IMR-90 (cell line): ENCODE results near the gene SLC6A7. TPM values are rescaled to one million over a fixed set of nuclear protein-coding genes. Genes with fewer than 3 reads are reported as not detected.

Source experiments
- ATAC-seq: fragments of 200-7000 bp; cut with Tn5 transposase; 2 replicates; pipeline ENCODE4 v1.9.1; 2020; ENCODE audit warnings: low read depth, mild to moderate bottlenecking, moderate library complexity
- BruUV-seq: library from RNA; stranded (reverse); fragments of 400-500 nt; replicated peaks from 2 replicates; lab custom pipeline; 2021; lab: Mats Ljungman, UMichigan
- CTCF ChIA-PET: fragments of 300-600 bp; formaldehyde crosslinking; extraction: SDS; loops from one replicate; lab custom pipeline; 2021; ENCODE audit warnings: antibody characterized with exemption; lab: Yijun Ruan, JAX
- POLR2A ChIA-PET: fragments of 300-600 bp; sonication (Branson Sonifier 250); formaldehyde crosslinking; loops from one replicate; lab custom pipeline; 2022; ENCODE audit warnings: antibody characterized with exemption; ENCODE audit not compliant: unreplicated experiment; lab: Charles Lee
- DNase-seq: peaks from one replicate; pipeline ENCODE4 v3.0.0; 2013
- H2AFZ ChIP-seq: replicated peaks from 2 replicates; pipeline ENCODE3; 2013; ENCODE audit warnings: low read length, mild to moderate bottlenecking; ENCODE audit not compliant: poor library complexity
- H2AK5ac ChIP-seq: 2 replicates; pipeline ENCODE4 v1.6.1; 2013; ENCODE audit warnings: low read depth, low read length, inconsistent platforms
- H2AK9ac ChIP-seq: replicated peaks from 2 replicates; pipeline ENCODE3; 2013; ENCODE audit warnings: mild to moderate bottlenecking, low read depth, low read length, moderate library complexity; ENCODE audit not compliant: poor library complexity
- H2BK120ac ChIP-seq: 2 replicates; pipeline ENCODE4 v1.6.1; 2013; ENCODE audit warnings: low read depth, low read length, inconsistent platforms
- H2BK15ac ChIP-seq: 3 replicates; pipeline ENCODE4 v1.6.1; 2013; ENCODE audit warnings: low read depth, low read length, inconsistent platforms
- H2BK20ac ChIP-seq: 2 replicates; pipeline ENCODE4 v1.6.1; 2013; ENCODE audit warnings: low read depth, mild to moderate bottlenecking, inconsistent platforms, low read length, moderate library complexity
- H2BK5ac ChIP-seq: 2 replicates; pipeline ENCODE4 v1.6.1; 2013; ENCODE audit warnings: mild to moderate bottlenecking, low read depth, low read length, inconsistent platforms; ENCODE audit not compliant: poor library complexity, severe bottlenecking
- H3K14ac ChIP-seq: replicated peaks from 2 replicates; pipeline ENCODE4 v1.6.1; 2013; ENCODE audit warnings: low read depth, low read length, inconsistent platforms
- H3K18ac ChIP-seq: 2 replicates; pipeline ENCODE4 v1.6.1; 2013; ENCODE audit warnings: low read depth, low read length, control low read depth
- H3K23ac ChIP-seq: 2 replicates; pipeline ENCODE4 v1.6.1; 2013; ENCODE audit warnings: low read depth, low read length, inconsistent platforms
- H3K27ac ChIP-seq: 2 replicates; pipeline ENCODE4 v1.5.1; 2013; ENCODE audit warnings: mild to moderate bottlenecking, control low read depth, low read length; ENCODE audit not compliant: insufficient read depth
- H3K27me3 ChIP-seq: 2 replicates; pipeline ENCODE4 v1.6.1; 2013; ENCODE audit warnings: low read length; ENCODE audit not compliant: control insufficient read depth, insufficient read depth
- H3K36me3 ChIP-seq: 2 replicates; pipeline ENCODE4 v1.6.1; 2013; ENCODE audit warnings: low read length, mixed read lengths; ENCODE audit not compliant: control insufficient read depth, insufficient read depth
- H3K4ac ChIP-seq: 2 replicates; pipeline ENCODE4 v1.6.1; 2013; ENCODE audit warnings: low read depth, low read length, inconsistent platforms
- H3K4me1 ChIP-seq: 2 replicates; pipeline ENCODE4 v1.6.1; 2013; ENCODE audit warnings: low read length, mixed read lengths; ENCODE audit not compliant: control insufficient read depth, insufficient read depth
- H3K4me2 ChIP-seq: 2 replicates; pipeline ENCODE4 v1.6.1; 2013; ENCODE audit warnings: low read depth, mild to moderate bottlenecking, control low read depth, low read length, moderate library complexity
- H3K4me3 ChIP-seq: 2 replicates; pipeline ENCODE4 v1.5.1; 2013; ENCODE audit warnings: low read depth, mild to moderate bottlenecking, control low read depth, low read length, moderate library complexity; ENCODE audit not compliant: insufficient read depth
- H3K56ac ChIP-seq: 2 replicates; pipeline ENCODE4 v1.6.1; 2013; ENCODE audit warnings: low read length, inconsistent platforms; ENCODE audit not compliant: insufficient read depth; ENCODE audit errors: extremely low read depth
- H3K79me1 ChIP-seq, 2 experiments: 2 replicates each; pipeline ENCODE4 v1.6.1; 2013; ENCODE audit warnings: low read length in 2 of 2, inconsistent platforms in 1 of 2, low read depth in 1 of 2
- H3K9ac ChIP-seq: 2 replicates; pipeline ENCODE4 v1.6.1; 2013; ENCODE audit warnings: low read depth, low read length, control low read depth
- H3K9me1 ChIP-seq: 2 replicates; pipeline ENCODE4 v1.6.1; 2013; ENCODE audit warnings: low read length, inconsistent platforms; ENCODE audit not compliant: insufficient read depth
- H3K9me3 ChIP-seq: 2 replicates; pipeline ENCODE4 v1.6.1; 2013; ENCODE audit warnings: low read length; ENCODE audit not compliant: control insufficient read depth, insufficient read depth
- H4K20me1 ChIP-seq: 2 replicates; pipeline ENCODE4 v1.6.1; 2013; ENCODE audit warnings: low read length, inconsistent platforms; ENCODE audit not compliant: insufficient read depth
- H4K5ac ChIP-seq: 2 replicates; pipeline ENCODE4 v1.6.1; 2013; ENCODE audit warnings: mild to moderate bottlenecking, low read depth, low read length, control low read depth
- H4K8ac ChIP-seq, 2 experiments: 2 replicates each; pipeline ENCODE4 v1.6.1; 2013; ENCODE audit warnings: low read depth in 2 of 2, low read length in 2 of 2, control low read depth in 1 of 2, inconsistent platforms in 1 of 2
- H4K91ac ChIP-seq: 2 replicates; pipeline ENCODE4 v1.6.1; 2013; ENCODE audit warnings: low read depth, low read length, inconsistent platforms; ENCODE audit not compliant: insufficient read depth
- CEBPB ChIP-seq: IDR thresholded peaks from 2 replicates; pipeline ENCODE4 v1.6.1; 2012; ENCODE audit warnings: low read depth, low read length, improper control_type of control experiment
- CHD1 ChIP-seq: IDR thresholded peaks from 2 replicates; pipeline ENCODE4 v1.6.1; 2012; ENCODE audit warnings: low read depth, low read length, improper control_type of control experiment
- FOS ChIP-seq: fragments of 150-350 bp; IDR thresholded peaks from 2 replicates; pipeline ENCODE4 v1.6.1; 2016; ENCODE audit warnings: low read depth, low read length
- NFE2L2 ChIP-seq: fragments of 150-350 bp; IDR thresholded peaks from 2 replicates; pipeline ENCODE4 v1.6.1; 2016; ENCODE audit warnings: low read depth, mild to moderate bottlenecking, low read length
- POLR2A ChIP-seq: IDR thresholded peaks from 2 replicates; pipeline ENCODE4 v1.6.1; 2012; ENCODE audit warnings: mild to moderate bottlenecking, low read depth, low read length
- RCOR1 ChIP-seq: IDR thresholded peaks from 2 replicates; pipeline ENCODE4 v1.6.1; 2012; ENCODE audit warnings: mild to moderate bottlenecking, low read length, improper control_type of control experiment; ENCODE audit not compliant: insufficient replicate concordance
- RFX5 ChIP-seq: IDR thresholded peaks from 2 replicates; pipeline ENCODE4 v1.8.0; 2012; ENCODE audit warnings: low read depth, mild to moderate bottlenecking, low read length, moderate library complexity
- SMC3 ChIP-seq: fragments of 150-350 bp; IDR thresholded peaks from 2 replicates; pipeline ENCODE4 v1.6.1; 2016; ENCODE audit warnings: low read depth, mild to moderate bottlenecking, antibody characterized with exemption, low read length, moderate library complexity
- USF2 ChIP-seq: fragments of 150-350 bp; IDR thresholded peaks from 2 replicates; pipeline ENCODE4 v1.6.1; 2017; ENCODE audit warnings: mild to moderate bottlenecking, antibody characterized with exemption, low read length, low read depth
- WGBS, 2 experiments: methylation state at CpG; one replicate each; pipeline versions ENCODE4 v1.1.5 to v1.1.7; 2013; ENCODE audit warnings: missing lambda C conversion rate in 2 of 2; ENCODE audit not compliant: insufficient read length in 1 of 2; ENCODE audit errors: extremely low coverage in 2 of 2; 5-methylcytosine and 5-hydroxymethylcytosine counted together
- dilution Hi-C: fragments of 300-500 bp; cut with HindIII; formaldehyde crosslinking; loops from one replicate; pipeline ENCODE4 v1.14.3; 2018; ENCODE audit warnings: low sequenced_read_pairs; ENCODE audit not compliant: unreplicated experiment
- in situ Hi-C: fragments of 300-500 bp; cut with MboI; formaldehyde crosslinking; loops from 3 replicates; pipeline ENCODE4 v1.14.3; 2019; ENCODE audit warnings: low sequenced_read_pairs, inconsistent platforms, mixed read lengths
- intact Hi-C: fragments of 100-400 bp; cut with micrococcal nuclease; formaldehyde crosslinking; loops from 2 replicates; pipeline ENCODE4 v1.10.0; 2022
- polyA plus RNA-seq, 3 experiments: library from polyadenylated mRNA; depleted of rRNA; stranded (reverse); fragments of >200 nt; gene quantifications; 2 replicates each; pipeline ENCODE4 v1.2.3, GENCODE V29; 2012; ENCODE audit warnings: low replicate concordance in 1 of 3
- total RNA-seq: library from RNA; depleted of rRNA; stranded (reverse); fragments of >200 nt; gene quantifications from 2 replicates; pipeline ENCODE4 v1.2.3, GENCODE V29; 2012
- TF ChIP-seq, protein P1 (sequence below): conservative IDR thresholded peaks from 2 replicates; pipeline ENCODE4 v1.5.1; 2012; ENCODE audit warnings: mild to moderate bottlenecking, low read depth, low read length, improper control_type of control experiment
- TF ChIP-seq, protein P2 (sequence below): fragments of 150-350 bp; IDR thresholded peaks from 2 replicates; pipeline ENCODE4 v1.6.1; 2016; ENCODE audit warnings: low read depth, mild to moderate bottlenecking, low read length, moderate library complexity, borderline replicate concordance

The SLC6A7 gene
- total and polyA plus RNA-seq, 2 of the 4 experiments (the other 2 are of a cell fraction): under 0.01 TPM; not detected in 1

- TF ChIP-seq NFE2L2: no peak
These were observed 51.7 kb downstream of the SLC6A7 start (continued) for GRCh38 chr5:150241298-150242160.

- Histone ChIP-seq H3K14ac (no peak overlapping the region), H4K91ac (no peak overlapping the region), H3K9me3 (no peaks in the 10 kb centered on the region), H2AK9ac (peak overlapping the region; percentile 82), H2AFZ (no peak overlapping the region), H3K27ac (no peak overlapping the region), H4K8ac (no peak overlapping the region), H3K56ac (no peak overlapping the region), H2AK5ac (no peak overlapping the region), H3K9me1 (no peaks in the 10 kb centered on the region; the same call in 1 of the 2 replicates), H3K27me3 (peaks cover 9% of the 10 kb centered on the region), H3K4me2 (no peak overlapping the region), H4K20me1 (no peaks in the 10 kb centered on the region), H3K36me3 (no peaks in the 10 kb centered on the region), H3K18ac (no peak overlapping the region), H3K9ac (no peak overlapping the region), H3K4me3 (no peak overlapping the region), H3K79me1 (no peaks in the 10 kb centered on the region), H3K23ac (no peak overlapping the region), H4K5ac (no peak overlapping the region), H2BK5ac (no peak overlapping the region), H3K4me1 (peaks cover 8% of the 10 kb centered on the region; the same call in 1 of the 2 replicates), H2BK20ac (no peak overlapping the region), H2BK15ac (no peak overlapping the region), H3K4ac (no peak overlapping the region), H2BK120ac (no peak overlapping the region)
- DNase-seq (no peak), ATAC-seq (no peak)
- 93% methylated on average over 4 of the region's 11 CpGs; no CpG with 5 or more reads in 1 of the 2 experiments for WGBS, 2 experiments
- ChIA-PET CTCF (no interaction called here), POLR2A (no interaction called here)
- in situ Hi-C loops (no loop called here), dilution Hi-C loops (no loop called here), intact Hi-C loops (no loop called here)
- no TSS peak for BruUV-seq
- no peak for TF ChIP-seq FOS
- TF ChIP-seq CHD1: no peak
- no peak for TF ChIP-seq RFX5
- TF ChIP-seq, protein P1, sequence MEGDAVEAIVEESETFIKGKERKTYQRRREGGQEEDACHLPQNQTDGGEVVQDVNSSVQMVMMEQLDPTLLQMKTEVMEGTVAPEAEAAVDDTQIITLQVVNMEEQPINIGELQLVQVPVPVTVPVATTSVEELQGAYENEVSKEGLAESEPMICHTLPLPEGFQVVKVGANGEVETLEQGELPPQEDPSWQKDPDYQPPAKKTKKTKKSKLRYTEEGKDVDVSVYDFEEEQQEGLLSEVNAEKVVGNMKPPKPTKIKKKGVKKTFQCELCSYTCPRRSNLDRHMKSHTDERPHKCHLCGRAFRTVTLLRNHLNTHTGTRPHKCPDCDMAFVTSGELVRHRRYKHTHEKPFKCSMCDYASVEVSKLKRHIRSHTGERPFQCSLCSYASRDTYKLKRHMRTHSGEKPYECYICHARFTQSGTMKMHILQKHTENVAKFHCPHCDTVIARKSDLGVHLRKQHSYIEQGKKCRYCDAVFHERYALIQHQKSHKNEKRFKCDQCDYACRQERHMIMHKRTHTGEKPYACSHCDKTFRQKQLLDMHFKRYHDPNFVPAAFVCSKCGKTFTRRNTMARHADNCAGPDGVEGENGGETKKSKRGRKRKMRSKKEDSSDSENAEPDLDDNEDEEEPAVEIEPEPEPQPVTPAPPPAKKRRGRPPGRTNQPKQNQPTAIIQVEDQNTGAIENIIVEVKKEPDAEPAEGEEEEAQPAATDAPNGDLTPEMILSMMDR: no peak
- no peak for TF ChIP-seq RCOR1
- no peak for TF ChIP-seq NFE2L2
- TF ChIP-seq, protein P2, sequence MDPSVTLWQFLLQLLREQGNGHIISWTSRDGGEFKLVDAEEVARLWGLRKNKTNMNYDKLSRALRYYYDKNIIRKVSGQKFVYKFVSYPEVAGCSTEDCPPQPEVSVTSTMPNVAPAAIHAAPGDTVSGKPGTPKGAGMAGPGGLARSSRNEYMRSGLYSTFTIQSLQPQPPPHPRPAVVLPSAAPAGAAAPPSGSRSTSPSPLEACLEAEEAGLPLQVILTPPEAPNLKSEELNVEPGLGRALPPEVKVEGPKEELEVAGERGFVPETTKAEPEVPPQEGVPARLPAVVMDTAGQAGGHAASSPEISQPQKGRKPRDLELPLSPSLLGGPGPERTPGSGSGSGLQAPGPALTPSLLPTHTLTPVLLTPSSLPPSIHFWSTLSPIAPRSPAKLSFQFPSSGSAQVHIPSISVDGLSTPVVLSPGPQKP: no peak
- TF ChIP-seq POLR2A: no peak
- no peak for TF ChIP-seq SMC3
- no peak for TF ChIP-seq CEBPB
- no peak for TF ChIP-seq USF2
These were observed 52.5 kb downstream of the SLC6A7 start for GRCh38 chr5:150242251-150242894.
